ENCODE results near the gene NEU1.

NEU1 gene

DNA sequence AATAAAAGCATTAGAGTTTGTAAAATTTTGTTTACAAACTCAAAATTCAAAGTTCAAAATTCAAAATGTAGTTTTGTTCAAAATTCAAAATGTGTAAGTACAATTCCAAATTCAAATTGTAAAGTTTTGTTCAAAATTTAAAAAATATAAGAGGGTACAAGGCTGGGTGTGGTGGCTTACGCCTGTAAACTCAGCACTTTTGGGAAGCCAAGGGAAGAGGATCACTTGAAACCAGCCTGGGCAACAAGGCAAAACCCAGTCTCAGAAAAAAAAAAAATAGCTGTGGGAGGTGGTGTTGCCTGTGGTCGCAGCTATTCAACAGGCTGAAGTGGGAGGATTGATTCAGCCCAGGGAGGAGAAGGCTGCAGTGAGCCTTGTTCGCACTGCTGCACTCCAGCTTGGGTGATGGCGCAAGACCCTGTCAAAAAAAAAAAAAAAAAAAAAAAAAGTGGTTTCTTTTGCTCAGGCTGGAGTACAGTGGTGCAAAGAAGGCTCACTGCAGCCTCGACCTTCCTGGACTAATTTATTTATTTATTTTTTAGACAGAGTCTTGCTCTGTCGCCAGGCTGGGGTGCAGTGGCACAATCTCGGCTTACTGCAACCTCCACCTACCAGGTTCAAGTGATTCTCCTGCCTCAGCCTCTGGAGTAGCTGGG lies 44.7 kb upstream of the NEU1 start:
- TF ChIP-seq CREB1 (IDR thresholded peaks at IDR 0.05; ENCODE audit: low read depth) (no peak), FOXM1 (IDR thresholded peaks at IDR 0.05; ENCODE audit: borderline replicate concordance, low read depth) (no peak), CEBPB (IDR thresholded peaks at IDR 0.05) (peak; percentile 90)

DNA sequence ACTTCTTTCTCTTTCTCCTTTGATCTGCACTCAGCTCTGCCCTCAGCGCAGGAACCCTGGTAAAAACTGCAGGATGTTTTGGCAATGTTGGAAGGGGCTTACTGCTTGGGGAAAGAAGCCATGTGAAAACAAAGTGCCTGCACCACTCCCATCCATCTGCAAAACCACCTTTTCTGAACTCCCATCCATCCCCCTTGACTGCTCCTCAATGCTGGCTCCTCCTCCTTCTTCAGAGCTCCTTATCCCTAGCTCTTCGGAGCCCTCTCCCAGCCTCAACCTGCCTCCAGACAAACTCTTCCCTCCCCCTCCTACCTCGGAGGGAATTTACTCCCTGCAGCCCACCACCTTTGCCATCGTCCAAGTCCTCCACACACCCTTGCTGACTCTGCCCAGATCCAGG lies 43.5 kb upstream of the NEU1 start:
- no peak for TF ChIP-seq FOXM1 (IDR thresholded peaks at IDR 0.05; ENCODE audit: borderline replicate concordance, low read depth)
- TF ChIP-seq, protein P1, sequence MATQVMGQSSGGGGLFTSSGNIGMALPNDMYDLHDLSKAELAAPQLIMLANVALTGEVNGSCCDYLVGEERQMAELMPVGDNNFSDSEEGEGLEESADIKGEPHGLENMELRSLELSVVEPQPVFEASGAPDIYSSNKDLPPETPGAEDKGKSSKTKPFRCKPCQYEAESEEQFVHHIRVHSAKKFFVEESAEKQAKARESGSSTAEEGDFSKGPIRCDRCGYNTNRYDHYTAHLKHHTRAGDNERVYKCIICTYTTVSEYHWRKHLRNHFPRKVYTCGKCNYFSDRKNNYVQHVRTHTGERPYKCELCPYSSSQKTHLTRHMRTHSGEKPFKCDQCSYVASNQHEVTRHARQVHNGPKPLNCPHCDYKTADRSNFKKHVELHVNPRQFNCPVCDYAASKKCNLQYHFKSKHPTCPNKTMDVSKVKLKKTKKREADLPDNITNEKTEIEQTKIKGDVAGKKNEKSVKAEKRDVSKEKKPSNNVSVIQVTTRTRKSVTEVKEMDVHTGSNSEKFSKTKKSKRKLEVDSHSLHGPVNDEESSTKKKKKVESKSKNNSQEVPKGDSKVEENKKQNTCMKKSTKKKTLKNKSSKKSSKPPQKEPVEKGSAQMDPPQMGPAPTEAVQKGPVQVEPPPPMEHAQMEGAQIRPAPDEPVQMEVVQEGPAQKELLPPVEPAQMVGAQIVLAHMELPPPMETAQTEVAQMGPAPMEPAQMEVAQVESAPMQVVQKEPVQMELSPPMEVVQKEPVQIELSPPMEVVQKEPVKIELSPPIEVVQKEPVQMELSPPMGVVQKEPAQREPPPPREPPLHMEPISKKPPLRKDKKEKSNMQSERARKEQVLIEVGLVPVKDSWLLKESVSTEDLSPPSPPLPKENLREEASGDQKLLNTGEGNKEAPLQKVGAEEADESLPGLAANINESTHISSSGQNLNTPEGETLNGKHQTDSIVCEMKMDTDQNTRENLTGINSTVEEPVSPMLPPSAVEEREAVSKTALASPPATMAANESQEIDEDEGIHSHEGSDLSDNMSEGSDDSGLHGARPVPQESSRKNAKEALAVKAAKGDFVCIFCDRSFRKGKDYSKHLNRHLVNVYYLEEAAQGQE (IDR thresholded peaks at IDR 0.05; ENCODE audit: low read depth) = no peak
- TF ChIP-seq, protein P2, sequence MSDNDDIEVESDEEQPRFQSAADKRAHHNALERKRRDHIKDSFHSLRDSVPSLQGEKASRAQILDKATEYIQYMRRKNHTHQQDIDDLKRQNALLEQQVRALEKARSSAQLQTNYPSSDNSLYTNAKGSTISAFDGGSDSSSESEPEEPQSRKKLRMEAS (IDR thresholded peaks at IDR 0.05) = no peak
- TF ChIP-seq YY1 (IDR thresholded peaks at IDR 0.05; ENCODE audit: low read depth) = no peak
- no peak for TF ChIP-seq TEAD4 (IDR thresholded peaks at IDR 0.05)
- no peak for TF ChIP-seq TCF12 (IDR thresholded peaks at IDR 0.05; ENCODE audit: low read depth)
- TF ChIP-seq EP300 (IDR thresholded peaks at IDR 0.05; ENCODE audit: borderline replicate concordance) = no peak
- TF ChIP-seq ZBTB7A (IDR thresholded peaks at IDR 0.05; ENCODE audit: low read depth) = no peak
- no peak for TF ChIP-seq RAD21 (IDR thresholded peaks at IDR 0.05; ENCODE audit: low read depth)
- no peak for TF ChIP-seq TAF1 (IDR thresholded peaks at IDR 0.05; ENCODE audit: low read depth)
- TF ChIP-seq CEBPB (IDR thresholded peaks at IDR 0.05) = no peak
- TF ChIP-seq NFIC (IDR thresholded peaks at IDR 0.05) = no peak
- no peak for TF ChIP-seq CREB1 (IDR thresholded peaks at IDR 0.05; ENCODE audit: low read depth)
- TF ChIP-seq EGR1 (IDR thresholded peaks at IDR 0.05) = no peak
- TF ChIP-seq, protein P3, sequence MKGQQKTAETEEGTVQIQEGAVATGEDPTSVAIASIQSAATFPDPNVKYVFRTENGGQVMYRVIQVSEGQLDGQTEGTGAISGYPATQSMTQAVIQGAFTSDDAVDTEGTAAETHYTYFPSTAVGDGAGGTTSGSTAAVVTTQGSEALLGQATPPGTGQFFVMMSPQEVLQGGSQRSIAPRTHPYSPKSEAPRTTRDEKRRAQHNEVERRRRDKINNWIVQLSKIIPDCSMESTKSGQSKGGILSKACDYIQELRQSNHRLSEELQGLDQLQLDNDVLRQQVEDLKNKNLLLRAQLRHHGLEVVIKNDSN (IDR thresholded peaks at IDR 0.05) = no peak

DNA sequence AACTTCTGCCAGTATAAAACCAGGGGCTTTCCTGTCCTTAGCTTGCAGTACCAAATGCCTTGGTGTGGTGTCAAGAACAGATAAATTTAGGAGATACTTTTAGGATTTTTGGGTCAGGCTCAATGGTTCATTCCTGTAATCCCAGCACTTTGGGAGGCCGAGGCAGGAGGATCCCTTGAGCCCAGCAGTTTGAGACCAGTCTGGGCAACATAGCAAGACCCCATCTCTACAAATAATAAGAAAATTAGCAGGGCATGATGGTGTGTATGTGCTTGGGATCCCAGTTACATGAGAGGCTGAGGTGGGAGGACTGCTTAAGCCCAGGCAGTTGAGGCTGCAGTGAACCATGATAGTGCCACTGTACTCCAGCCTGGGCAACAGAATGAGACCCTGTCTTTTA lies 42.4 kb upstream of the NEU1 start:
- no peak for TF ChIP-seq YY1 (IDR thresholded peaks at IDR 0.05; ENCODE audit: low read depth)
- TF ChIP-seq NFIC (IDR thresholded peaks at IDR 0.05) = no peak
- no peak for TF ChIP-seq ZBTB7A (IDR thresholded peaks at IDR 0.05; ENCODE audit: low read depth)
- TF ChIP-seq, protein P1 (IDR thresholded peaks at IDR 0.05; ENCODE audit: low read depth) = no peak
- no peak for TF ChIP-seq EGR1 (IDR thresholded peaks at IDR 0.05)
- no peak for TF ChIP-seq EP300 (IDR thresholded peaks at IDR 0.05; ENCODE audit: borderline replicate concordance)
- TF ChIP-seq, protein P3 (IDR thresholded peaks at IDR 0.05) = no peak
- TF ChIP-seq, protein P2 (IDR thresholded peaks at IDR 0.05) = no peak
- no peak for TF ChIP-seq TEAD4 (IDR thresholded peaks at IDR 0.05)
- no peak for TF ChIP-seq RAD21 (IDR thresholded peaks at IDR 0.05; ENCODE audit: low read depth)
- no peak for TF ChIP-seq TAF1 (IDR thresholded peaks at IDR 0.05; ENCODE audit: low read depth)
- no peak for TF ChIP-seq CREB1 (IDR thresholded peaks at IDR 0.05; ENCODE audit: low read depth)
- TF ChIP-seq TCF12 (IDR thresholded peaks at IDR 0.05; ENCODE audit: low read depth) = no peak
- TF ChIP-seq FOXM1 (IDR thresholded peaks at IDR 0.05; ENCODE audit: borderline replicate concordance, low read depth) = no peak
- no peak for TF ChIP-seq CEBPB (IDR thresholded peaks at IDR 0.05)

DNA sequence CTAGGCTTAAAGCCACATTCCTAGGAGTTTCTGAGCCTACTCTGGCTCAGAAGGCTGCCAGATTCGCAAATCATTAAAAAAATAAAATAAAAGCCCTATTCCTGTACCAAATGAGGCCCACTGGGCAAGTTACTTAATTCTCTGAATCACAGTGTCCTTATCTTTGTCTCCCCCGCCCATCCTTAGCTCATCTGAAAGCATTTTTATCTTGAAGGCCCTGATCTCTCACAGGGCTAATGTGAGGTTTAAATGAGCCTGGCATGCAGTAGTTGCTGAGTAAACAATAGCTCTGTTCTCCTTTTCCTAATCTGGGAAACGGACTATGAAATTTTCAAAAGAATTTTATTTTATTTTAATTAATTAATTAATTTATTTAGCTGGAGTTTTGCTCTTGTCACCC lies 41.3 kb upstream of the NEU1 start:
- TF ChIP-seq, protein P1 (IDR thresholded peaks at IDR 0.05; ENCODE audit: low read depth) = no peak
- TF ChIP-seq TCF12 (IDR thresholded peaks at IDR 0.05; ENCODE audit: low read depth) (no peak), CEBPB (IDR thresholded peaks at IDR 0.05) (no peak), NFIC (IDR thresholded peaks at IDR 0.05) (no peak), EGR1 (IDR thresholded peaks at IDR 0.05) (no peak), CREB1 (IDR thresholded peaks at IDR 0.05; ENCODE audit: low read depth) (no peak)
- TF ChIP-seq, protein P2 (IDR thresholded peaks at IDR 0.05) = no peak

Measured in Ishikawa (cell line).